Measurements from ENCODE around the gene GRID1.

Gene GRID1

GRCh38 chr10:86365346-86366032, 1.1 kb downstream of the GRID1 start (continued):
- TF ChIP-seq PRDM2 (tag by site-specific recombination; IDR thresholded peaks at IDR 0.05; ENCODE audit: borderline replicate concordance) (0 out of 2 replicates have a peak, but pooled peaks have one; percentile 59), ZNF133 (tag by site-specific recombination; IDR thresholded peaks at IDR 0.05) (peak; percentile 93), ZNF785 (tag by site-specific recombination; IDR thresholded peaks at IDR 0.05) (no peak), ZNF48 (tag by site-specific recombination; IDR thresholded peaks at IDR 0.05) (no peak), ZNF174 (tag by site-specific recombination; IDR thresholded peaks at IDR 0.05) (no peak), TRIM28 (IDR thresholded peaks at IDR 0.05; ENCODE audit: borderline replicate concordance, low read length) (no peak), ZNF777 (tag by site-specific recombination; IDR thresholded peaks at IDR 0.05; ENCODE audit: borderline replicate concordance) (peak; percentile 72; the same call in 1 of the 2 replicates), EGR2 (tag by site-specific recombination; IDR thresholded peaks at IDR 0.05; ENCODE audit: low read depth) (peak; percentile 52), ZNF518A (tag by site-specific recombination; conservative IDR thresholded peaks at IDR 0.05; ENCODE audit: low read depth) (no peak), CTCF (tag by site-specific recombination; IDR thresholded peaks at IDR 0.05) (peak; percentile 41), GLIS2 (tag by site-specific recombination; IDR thresholded peaks at IDR 0.05) (peak; percentile 79), ZBTB7A (tag by site-specific recombination; IDR thresholded peaks at IDR 0.05; ENCODE audit: low read depth) (0 out of 2 replicates have a peak, but pooled peaks have one; percentile 26), ZNF449 (tag by site-specific recombination; IDR thresholded peaks at IDR 0.05) (no peak), ZFP69B (tag by site-specific recombination; IDR thresholded peaks at IDR 0.05) (peak; percentile 47; the same call in 1 of the 2 replicates), ZNF2 (tag by site-specific recombination; IDR thresholded peaks at IDR 0.05) (peak; percentile 87), ZSCAN30 (tag by site-specific recombination; IDR thresholded peaks at IDR 0.05) (no peak), MZF1 (tag by site-specific recombination; IDR thresholded peaks at IDR 0.05; ENCODE audit: borderline replicate concordance) (no peak), ZNF645 (tag by site-specific recombination; IDR thresholded peaks at IDR 0.05) (0 out of 2 replicates have a peak, but pooled peaks have one; percentile 55), PRDM4 (tag by site-specific recombination; IDR thresholded peaks at IDR 0.05) (no peak), FEZF1 (tag by site-specific recombination; IDR thresholded peaks at IDR 0.05) (no peak), ZNF350 (tag by site-specific recombination; IDR thresholded peaks at IDR 0.05) (no peak)
